HG02623 (cell line): ENCODE measurements around the gene GRIN3A.
"Not testable (repeated sequence)": the region's sequence is repeated elsewhere in the genome, so short reads cannot be mapped to it uniquely, and the experiment has no call there.

ENCODE experiments used
- ATAC-seq: cut with Tn5 transposase; IDR thresholded peaks from one replicate; pipeline ENCODE4 v1.9.1; 2021; ENCODE audit warnings: moderate library complexity; ENCODE audit not compliant: unreplicated experiment

GRIN3A gene

DNA sequence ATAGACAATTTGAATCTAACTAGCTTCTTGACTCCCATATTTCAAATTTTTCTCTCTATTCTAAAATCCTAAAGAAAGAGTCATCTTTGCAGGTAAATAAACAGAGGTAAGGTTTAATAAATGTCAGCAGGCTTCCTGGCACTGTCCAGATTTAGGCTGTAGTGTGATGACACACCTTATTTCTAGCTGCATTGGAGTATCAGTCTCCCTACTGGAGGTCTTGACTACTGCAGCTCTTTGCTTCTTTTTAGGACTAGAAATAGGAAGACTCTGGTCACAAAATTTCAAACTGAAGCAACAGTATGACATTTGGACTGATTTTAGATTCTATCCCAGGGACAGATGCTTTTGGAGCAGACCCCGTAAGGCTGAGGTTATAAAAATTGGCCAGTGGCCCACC, 103.0 kb downstream of the GRIN3A start:
- ATAC-seq = no peak

DNA sequence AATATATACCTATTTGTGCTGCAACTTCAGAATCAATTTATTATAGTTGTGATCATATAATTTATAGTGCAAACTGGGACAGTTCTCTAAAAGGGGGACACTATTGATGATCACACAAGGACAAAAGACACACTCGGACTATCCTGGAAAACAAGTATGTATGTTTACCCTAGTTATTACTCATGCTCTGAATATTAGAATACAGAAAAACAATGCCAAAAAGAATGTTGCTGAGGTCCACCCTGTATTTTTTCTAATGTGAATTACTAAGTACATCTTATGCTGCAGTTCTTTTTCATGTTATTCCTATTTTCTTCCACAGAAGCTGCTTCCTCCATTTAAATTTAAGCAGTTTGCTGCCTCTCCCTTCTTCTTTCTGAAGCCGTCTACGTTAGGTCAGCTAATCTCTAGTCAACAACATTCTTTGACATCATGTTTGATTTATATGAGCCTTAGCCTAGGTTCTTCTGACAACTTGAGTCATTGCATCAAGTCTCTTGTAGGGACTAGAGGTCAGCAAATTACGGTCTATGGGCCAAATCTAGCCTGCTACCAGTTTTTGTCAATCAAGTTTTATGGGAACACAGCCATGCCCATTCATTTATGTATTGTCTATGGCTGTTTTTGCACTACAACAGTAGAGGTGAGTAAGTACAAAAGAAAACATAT, 103.6 kb downstream of the GRIN3A start:
- no peak for ATAC-seq

DNA sequence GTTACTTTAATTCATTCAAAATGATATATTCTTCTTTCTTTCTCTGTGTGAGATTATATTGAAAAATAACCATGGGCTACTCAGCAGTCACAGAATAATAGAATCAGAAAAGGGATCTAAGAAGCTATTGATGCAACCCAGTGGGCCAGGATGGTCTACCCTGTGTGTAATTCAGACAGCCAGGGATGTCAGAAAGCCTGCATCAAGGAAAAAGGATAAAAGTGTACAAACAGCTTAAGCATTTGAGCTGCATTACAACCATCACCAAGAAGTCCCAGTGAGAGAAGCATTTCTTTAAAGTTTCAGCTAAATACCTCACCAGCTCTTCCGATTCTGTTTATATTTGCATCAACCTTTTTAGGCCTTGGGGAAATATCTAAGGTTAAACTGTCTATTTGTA, 105.8 kb downstream of the GRIN3A start:
- no peak for ATAC-seq

DNA sequence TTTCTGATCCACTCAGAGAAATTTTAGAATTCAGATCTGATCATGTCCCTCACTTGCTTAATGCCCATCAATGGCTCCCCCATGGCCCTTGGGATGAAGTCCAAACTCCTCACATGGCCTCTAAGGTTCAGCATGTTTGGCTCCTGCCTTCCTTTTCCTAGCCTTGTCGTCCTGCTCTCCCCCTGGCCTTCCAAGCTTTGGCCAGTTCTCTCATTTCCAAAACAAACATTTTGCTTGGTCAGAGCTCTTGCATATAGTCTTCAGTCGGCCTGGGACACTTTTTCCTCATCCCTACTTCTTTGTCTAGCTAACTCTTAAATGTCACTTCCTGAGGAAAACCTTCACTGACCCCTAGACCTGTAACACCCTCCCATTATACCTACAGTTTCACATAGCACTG, 106.6 kb downstream of the GRIN3A start:
- no peak for ATAC-seq

DNA sequence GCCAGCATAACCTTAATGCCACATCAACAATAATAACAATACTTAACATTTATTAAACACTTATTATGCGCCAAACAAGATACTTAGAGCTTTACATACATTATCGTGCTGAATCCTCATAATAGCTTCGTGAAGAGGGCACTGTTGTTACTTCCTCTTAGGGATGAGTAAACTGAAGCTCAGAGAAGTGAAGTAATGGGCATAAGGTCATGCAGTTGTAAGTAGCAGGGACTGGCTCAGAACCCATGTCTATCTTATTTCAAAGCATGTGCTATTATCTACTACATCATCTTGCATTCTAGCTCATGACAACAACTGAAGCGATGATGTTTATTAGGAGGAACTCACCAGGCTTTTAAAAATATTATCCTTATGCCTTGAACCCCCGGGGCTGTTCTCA, 108.8 kb downstream of the GRIN3A start:
- no peak for ATAC-seq

DNA sequence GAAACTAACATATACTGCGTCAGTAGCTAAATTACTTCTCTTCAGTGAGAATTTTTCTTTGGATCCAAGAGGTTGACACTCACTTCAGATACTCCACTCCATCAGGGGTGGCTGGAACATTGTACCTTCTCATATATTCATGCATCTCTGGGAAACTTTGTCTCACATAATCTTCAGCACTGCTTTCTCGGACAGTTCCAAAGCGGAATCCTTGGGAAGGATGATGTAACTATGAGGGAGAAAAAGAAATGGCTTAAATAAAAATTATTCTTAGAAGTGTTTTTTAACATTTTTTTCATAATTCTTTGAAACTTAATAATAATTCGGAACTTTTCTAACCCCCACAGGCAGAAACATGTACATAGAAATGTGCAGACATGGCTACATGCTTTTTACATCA, 110.3 kb downstream of the GRIN3A start:
- ATAC-seq = no peak

DNA sequence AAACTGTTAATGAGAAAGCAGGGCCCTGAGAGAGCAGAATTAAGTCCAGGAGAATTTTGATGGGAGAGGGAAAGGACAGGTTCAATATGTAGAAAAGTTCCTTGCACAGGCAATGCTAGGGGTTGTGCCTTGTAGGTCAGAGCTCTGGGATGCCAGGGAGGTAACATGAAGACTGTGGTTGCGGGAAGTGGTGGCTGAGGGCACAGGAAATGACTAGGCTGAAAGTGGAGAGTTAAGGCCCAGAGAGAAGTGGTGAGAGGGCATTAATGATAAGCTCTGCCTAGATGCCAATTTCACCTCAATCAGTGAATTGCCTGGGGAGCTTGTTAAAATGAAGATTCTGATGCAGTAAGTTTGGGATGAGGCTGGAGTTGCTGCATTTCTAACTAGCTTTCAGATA, 112.2 kb downstream of the GRIN3A start:
- ATAC-seq = no peak

DNA sequence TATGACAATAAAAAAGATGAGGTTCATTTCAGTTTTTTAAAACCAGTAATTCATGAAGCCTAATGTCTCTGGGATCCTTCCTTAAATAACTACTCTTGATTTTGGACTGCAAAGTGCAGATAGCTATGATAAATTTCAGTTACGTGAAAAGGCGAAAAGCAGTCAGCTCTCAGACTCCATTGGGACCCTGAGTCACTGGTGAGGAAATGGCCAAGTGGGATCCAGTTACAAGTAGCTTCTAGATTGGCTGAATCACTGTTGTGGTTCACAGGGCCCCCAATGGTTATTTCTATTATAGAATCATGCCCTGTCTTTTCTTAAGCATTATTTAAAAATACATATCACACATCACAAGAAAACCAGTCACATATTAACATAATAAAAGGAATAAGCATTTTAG, 112.6 kb downstream of the GRIN3A start:
- no peak for ATAC-seq

DNA sequence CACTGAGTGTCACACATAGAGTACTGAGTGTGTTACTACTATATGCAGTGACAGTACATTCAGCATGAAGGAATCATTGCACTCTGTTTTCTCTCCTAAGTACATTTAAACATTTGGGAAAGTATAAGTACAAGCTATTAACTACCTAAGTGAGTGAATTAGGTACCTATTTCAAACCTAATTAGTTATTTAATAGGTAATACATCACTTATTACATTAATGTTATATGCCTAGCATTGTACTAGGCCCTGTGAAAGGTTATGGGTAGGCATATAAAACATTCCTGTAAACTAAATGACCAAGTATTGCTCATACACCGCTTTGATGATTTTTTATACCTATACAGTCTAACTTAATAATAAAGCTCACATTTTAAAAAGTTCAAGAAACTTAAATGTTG, 118.0 kb downstream of the GRIN3A start:
- ATAC-seq = no peak

DNA sequence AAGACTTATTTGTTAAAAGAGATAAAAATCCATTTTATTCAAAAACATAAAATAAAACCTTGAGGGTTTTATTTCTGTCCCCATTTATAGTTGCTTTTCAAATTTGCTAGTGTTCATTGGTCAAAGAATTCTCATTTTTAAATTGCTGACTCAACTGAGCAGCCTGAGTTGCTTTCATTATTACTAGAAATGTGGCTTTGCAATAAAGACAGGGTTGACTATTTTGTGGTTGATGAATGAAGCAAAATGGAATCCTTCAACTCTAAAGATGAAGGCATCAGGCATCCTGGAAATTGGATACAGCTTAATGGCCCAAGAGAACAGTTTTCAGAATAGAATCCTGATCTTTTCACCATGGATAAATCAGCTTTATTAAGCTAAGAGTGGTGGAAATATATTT, 119.7 kb downstream of the GRIN3A start:
- peak; percentile 81 for ATAC-seq

DNA sequence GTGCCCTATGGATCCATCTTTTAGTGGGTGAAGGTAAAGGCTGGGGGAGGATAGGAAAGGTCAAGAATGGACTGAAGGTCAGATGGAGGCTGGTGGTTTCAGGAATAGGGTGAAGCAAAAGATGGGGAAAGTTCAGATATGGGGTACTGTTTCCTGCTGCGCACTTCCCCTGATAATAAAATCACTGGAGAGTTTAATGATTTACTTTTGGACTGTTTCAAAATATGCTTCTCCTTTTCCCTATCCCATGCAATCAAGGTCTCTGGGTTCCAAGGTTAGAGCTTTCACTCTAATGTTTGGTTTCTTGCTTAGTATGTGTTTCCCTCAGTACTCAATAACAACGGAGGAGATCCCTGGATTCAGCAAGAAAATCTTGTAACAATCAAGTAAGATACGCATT, 132.9 kb downstream of the GRIN3A start:
- ATAC-seq = no peak

DNA sequence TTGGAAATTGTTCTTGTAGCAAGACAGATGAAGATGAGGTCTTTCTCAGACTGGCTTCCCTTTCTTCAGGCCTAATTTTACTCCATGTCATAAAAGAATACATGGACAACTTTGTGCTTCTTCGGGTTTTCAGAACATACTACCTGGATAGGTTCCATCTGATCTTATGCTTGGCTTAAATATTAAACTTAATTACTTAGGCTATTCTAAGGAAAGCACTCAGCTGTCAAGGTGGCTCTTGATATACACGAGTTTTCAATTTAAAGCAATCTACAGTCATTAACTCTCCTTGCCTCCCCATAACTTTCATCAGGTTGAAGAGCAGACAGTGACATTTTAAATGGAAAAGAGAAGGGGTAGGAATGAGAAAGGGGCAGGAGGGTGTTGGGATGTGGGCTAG, 134.2 kb downstream of the GRIN3A start:
- ATAC-seq = no peak

DNA sequence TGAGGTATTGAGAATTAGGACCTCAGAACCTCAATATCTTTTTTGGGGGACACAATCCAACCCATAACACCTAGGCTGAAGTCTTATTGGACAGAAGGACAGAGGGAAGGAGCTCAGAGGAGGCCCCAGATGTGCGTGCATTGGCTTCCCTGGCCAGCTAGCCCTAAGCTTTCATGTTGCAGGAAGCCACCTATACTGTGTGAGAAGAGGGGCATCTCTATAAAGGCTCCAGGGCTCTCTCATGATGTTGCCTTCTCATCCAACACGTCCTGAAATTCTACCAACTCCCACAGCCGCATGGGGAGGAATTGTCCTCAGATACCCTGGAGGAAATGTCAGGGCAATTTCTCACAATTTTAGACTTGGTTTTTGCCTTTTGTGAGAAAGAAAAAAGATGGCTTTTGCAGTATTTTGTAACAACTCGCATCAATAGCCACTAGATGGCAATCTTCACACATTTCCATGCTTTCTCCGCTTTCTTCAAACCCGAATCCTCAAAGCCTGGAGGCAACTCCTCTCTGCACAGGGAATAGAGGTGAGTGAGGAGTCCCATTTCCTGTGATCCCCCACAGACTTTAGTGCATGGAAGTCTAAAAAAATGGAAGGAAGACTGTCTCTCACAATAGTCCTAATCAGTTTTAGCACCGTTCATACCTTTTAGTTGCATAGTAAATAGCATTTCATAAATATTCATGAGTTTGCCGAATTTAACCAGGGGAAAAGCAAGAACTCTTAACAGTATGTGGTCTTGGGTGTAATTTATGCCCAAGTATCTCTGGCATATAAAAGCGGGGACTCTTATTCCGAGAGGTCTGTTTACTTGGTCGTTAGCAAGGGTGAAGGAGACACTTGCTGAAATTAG, 136.3 kb downstream of the GRIN3A start:
- no peak for ATAC-seq

DNA sequence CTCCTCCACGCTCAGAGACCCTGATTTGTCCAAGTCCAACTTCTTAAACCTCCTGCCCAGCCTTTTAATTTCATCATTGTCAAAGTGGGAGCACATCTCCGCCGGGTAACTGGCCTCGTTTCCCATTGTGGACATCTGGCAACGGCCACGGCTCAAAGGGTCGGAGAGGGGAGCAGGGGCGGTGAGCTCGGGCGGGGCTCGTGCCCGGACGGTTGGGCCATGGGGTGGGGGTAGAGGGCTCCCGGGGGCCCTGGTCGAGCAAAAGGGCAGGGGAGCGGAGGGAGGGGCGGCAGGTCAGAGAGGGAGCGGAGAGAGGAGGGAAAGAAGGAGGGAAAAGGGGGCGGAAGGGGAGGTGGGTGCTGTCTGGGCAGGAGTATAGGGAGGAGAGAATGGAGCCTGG, 143.7 kb downstream of the GRIN3A start, which contains the start of gene PPP3R2:
Gene PPP3R2, minus strand, starts transcription at position 174 of the 400 bp plus-strand sequence. Its CDS starts 48 bp downstream, at position 126.
- no peak for ATAC-seq

DNA sequence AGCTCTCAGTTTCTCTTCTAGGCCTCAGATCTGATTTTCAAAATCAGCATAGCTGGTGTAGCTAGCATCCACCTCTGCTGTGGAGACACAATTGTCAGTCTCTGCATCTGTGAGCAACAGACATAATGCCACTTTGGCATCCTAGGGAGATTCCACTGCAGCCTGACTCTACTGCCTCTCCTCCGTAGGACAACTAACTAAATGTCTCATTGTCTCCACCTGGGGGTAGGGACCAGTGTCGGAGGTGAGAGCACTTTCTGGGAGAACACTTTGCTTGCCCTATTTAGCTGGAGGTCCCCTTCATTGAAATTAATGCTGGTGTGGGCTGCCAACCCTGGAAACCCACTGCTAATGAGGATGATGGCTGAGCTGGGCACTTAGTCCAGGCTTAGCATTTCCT, 145.1 kb downstream of the GRIN3A start:
- ATAC-seq = no peak

DNA sequence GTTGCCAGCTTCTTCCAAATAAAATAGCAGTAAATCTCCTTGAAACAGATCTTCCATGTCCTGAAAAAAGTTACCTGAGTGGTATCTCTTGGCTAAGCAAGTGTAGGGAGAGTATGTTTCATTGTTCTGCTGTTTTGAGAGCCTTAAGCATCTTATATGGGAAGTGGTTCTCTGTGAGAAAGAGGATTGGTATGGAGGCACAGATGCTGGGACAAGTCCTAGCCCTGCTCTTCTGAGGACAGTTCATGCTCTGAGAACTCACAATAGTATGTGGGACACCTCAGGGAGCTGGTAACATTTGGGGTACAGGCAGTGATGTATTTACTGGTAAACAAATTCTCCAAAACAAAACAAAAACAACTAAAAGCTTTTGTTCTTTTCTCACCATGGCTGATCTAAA, 145.7 kb downstream of the GRIN3A start:
- no peak for ATAC-seq

DNA sequence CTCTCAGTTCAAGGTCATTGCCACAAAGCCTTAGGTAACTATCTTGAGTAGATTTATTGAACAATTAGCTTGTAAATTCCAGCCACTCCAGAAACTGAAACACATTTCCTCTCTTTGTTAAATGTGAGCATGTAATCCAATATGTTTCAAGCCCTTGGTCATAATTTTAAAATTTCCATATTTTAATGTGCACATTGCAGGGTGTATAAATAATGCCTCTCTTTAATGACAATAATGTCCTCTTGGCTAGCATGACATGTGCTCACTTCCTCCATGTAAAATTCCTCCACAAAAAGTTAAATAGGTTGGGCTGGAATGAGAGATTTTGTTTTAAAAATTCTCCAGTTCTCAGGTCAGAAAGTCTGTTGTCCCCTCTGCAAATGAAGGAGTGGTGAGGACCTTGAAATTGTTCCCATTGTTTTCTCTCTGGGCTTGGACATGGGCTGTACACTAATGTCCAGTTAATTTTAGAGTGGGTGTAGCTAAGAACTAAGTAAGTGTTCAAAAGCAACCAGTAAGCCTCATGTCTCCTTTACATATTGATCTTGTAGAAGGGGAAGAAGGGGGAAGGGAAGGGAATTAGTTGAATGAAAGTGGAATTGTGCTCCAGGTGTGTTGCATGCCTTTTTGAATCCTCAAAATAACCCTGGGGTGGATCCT, 146.5 kb downstream of the GRIN3A start:
- no peak for ATAC-seq

DNA sequence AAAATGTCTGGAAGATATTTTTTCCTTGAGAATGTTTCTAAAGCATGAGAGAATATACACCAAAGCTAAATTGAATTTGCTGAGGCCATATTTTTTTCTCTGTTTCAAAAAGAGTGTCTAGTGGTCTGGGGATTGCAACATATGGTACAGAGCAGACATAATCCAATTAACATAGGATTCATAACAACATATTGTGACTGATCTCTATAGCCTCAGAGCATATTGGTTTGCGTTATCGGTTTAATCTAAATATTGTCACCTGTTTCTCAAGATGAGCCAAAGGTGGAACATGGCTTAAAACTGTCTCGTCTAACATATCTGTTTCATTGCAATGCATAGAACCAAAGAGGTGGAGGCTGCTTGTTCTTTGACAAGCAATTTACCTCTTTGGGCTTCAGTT, 147.5 kb downstream of the GRIN3A start:
- ATAC-seq = no peak

DNA sequence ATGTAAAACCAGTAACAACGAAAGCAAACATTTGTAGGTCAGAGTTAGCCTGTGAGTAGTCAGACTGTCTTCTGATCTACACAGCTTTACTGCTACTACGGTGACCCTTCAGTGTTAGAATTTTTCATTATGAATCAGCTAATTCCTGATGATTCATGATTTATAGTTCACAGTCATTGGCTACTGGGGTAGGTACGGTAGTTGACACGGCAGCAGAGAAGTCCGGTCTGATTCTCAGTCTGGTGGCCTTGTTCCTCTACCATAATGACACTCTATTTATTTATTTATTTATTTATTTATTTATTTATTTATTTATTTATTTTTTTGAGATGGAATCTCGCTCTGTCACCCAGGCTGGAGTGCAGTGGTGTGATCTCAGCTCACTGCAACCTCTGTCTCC, 148.4 kb downstream of the GRIN3A start:
- not testable (repeated sequence) for ATAC-seq

DNA sequence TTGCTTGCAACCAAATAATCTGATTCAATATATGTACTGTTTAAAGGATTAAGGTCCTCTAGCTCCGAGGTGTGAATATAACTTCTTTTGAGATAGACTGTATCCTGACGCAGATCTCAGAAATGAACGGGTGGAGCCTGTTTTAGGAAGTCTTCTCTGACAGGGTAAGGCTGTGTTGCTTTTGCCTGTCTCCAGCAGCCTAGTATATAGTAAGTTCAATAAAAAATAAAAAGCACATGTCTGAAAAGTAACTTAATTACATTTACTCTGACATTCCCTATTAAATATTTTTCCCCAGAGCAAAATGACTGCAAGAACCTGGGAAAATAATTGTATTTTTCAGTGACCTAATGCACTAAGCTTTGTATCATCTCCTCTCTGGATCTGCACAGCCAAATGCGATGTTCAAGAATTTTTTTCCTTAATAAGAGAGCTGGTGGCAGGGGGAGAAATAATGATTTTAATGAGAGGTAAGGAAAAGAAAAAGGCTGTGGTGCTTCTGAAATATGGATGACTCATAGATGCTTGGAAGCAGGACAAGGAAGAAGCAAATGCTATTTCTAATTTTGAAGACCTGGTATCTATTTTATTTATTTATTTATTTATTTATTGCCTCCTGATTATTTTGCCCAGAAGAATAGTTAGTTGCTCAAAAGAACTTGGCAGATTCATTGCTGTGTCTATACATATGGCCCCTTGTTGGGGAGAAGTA, 151.0 kb downstream of the GRIN3A start:
- ATAC-seq = no peak

DNA sequence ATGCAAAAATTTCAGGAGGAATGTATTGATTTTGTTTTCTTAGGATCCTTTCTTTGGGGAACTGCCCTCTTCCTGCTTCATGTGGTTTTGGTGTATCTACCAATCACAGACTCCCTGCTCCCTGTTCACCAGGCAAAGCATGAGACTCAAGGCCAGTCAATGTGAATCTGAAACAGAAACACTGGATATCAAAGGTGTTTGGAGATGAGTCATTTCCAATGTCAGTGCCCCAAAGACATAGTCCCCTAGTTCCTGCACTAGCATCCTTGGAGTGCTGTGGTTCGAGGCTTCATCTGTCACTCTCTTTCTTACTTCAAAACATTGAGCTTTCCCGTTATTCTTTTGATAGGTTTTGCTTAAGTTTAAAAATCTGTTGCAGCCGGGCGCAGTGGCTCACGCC, 151.8 kb downstream of the GRIN3A start:
- ATAC-seq = peak; percentile 89
